ENCODE measurements around the gene EXOSC5. TPM values are rescaled to one million over a fixed set of nuclear protein-coding genes. Genes with fewer than 3 reads are reported as not detected.

Gene EXOSC5
- total and polyA plus RNA-seq, 9 of the 15 experiments (the other 6 are each of a cell fraction or from before 2014, with no cell fraction given), result 10.9 to 75.5 (median 37.8) TPM

- TF ChIP-seq REST (IDR thresholded peaks at IDR 0.05; ENCODE audit: borderline replicate concordance) (no peak), REST (CRISPR knock-in tag; IDR thresholded peaks at IDR 0.05; ENCODE audit: low read depth) (no peak), HNRNPL (IDR thresholded peaks at IDR 0.05; ENCODE audit: low read depth, low read length) (0 out of 2 replicates have a peak, but pooled peaks have one; percentile 34), FOXJ3 (CRISPR knock-in tag; IDR thresholded peaks at IDR 0.05) (no peak), PCBP1 (IDR thresholded peaks at IDR 0.05; ENCODE audit: low read depth, low read length, poor library complexity, severe bottlenecking) (peak; percentile 74), ELF4 (CRISPR knock-in tag; IDR thresholded peaks at IDR 0.05) (no peak), MAZ (CRISPR knock-in tag; conservative IDR thresholded peaks at IDR 0.05 in 1 of 2, IDR thresholded peaks at IDR 0.05 in 1 of 2) (peak; percentile 82 to 87; a peak in 3 of 4 replicates), ZNF584 (CRISPR knock-in tag; IDR thresholded peaks at IDR 0.05; ENCODE audit: low read depth) (no peak), TAF7 (tag; IDR thresholded peaks at IDR 0.05) (no peak), ZBTB7A (IDR thresholded peaks at IDR 0.05; ENCODE audit: borderline replicate concordance, control insufficient read depth, low read depth, low read length) (peak; percentile 79; the same call in 1 of the 2 replicates), ZNF717 (CRISPR knock-in tag; IDR thresholded peaks at IDR 0.05) (no peak), SRF (CRISPR knock-in tag; IDR thresholded peaks at IDR 0.05) (peak in 1 of 2 experiments; percentile 58; a peak in 1 of 4 replicates), SMAD3 (CRISPR knock-in tag; conservative IDR thresholded peaks at IDR 0.05) (no peak)
- TF ChIP-seq, protein P1, sequence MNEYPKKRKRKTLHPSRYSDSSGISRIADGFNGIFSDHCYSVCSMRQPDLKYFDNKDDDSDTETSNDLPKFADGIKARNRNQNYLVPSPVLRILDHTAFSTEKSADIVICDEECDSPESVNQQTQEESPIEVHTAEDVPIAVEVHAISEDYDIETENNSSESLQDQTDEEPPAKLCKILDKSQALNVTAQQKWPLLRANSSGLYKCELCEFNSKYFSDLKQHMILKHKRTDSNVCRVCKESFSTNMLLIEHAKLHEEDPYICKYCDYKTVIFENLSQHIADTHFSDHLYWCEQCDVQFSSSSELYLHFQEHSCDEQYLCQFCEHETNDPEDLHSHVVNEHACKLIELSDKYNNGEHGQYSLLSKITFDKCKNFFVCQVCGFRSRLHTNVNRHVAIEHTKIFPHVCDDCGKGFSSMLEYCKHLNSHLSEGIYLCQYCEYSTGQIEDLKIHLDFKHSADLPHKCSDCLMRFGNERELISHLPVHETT (CRISPR knock-in tag; conservative IDR thresholded peaks at IDR 0.05 in 1 of 2, IDR thresholded peaks at IDR 0.05 in 1 of 2), result no peak
- TF ChIP-seq, protein P2, sequence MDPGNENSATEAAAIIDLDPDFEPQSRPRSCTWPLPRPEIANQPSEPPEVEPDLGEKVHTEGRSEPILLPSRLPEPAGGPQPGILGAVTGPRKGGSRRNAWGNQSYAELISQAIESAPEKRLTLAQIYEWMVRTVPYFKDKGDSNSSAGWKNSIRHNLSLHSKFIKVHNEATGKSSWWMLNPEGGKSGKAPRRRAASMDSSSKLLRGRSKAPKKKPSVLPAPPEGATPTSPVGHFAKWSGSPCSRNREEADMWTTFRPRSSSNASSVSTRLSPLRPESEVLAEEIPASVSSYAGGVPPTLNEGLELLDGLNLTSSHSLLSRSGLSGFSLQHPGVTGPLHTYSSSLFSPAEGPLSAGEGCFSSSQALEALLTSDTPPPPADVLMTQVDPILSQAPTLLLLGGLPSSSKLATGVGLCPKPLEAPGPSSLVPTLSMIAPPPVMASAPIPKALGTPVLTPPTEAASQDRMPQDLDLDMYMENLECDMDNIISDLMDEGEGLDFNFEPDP (CRISPR knock-in tag; IDR thresholded peaks at IDR 0.05), result no peak
Observed at GRCh38 chr19:41351339-41352245, 45.6 kb downstream of the EXOSC5 start (continued).
